Stimulated activated CD8-positive, alpha-beta memory T cell treated with anti-CD3 and anti-CD28 coated beads, Interleukin-15, amount 100 ng/mL, for 48 hours (primary cell): ENCODE data around the gene PCNT.

Source experiments
- DNase-seq, 2 donors: peaks; one replicate each; pipeline ENCODE4 v3.0.0-alpha.2; 2020; ENCODE audit warnings: low read depth in 2 of 2

PCNT gene

GRCh38 chr21:46478910-46479309, 155.0 kb downstream of the PCNT start:
- no peak for DNase-seq

DNA sequence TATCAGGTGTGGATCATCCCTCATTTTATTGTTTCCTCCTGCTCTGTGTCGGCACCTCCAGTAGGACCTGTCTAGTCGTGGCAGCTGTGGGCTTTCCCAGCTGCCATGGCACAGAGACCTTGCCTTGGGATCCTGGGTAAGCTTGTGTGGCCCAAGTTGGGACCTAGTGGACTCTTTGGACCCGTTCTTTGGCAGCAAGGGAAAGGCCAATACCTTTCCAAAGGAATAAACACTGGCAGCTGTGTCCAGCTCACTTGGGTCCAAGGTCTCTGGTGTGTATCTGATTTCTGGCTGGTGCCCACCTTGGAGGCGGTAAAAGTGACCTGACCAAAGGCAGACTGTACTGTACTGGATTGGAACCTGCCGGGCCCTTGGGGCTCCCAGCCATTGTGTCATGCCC, 156.5 kb downstream of the PCNT start:
- DNase-seq: no peak

GRCh38 chr21:46482225-46482845, 158.4 kb downstream of the PCNT start:
- no peak for DNase-seq

DNA sequence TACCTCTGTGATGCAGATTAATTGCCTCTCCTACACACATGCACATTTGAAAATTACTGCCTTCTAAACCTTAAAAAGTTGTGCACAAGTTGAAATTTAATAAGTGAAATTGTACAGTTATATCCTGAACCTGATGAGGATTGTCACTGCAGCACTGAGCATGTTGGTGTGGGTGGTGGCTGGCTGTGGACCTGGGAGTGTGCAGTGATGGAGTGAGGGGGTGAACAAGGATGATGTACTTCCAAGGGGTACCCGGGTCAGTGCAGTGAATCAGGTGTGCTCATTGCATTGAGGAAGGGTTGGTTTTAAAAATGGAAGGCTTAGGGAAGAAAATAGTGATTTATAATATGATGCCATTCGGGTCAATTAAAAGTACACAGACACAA, 158.9 kb downstream of the PCNT start:
- DNase-seq: no peak

DNA sequence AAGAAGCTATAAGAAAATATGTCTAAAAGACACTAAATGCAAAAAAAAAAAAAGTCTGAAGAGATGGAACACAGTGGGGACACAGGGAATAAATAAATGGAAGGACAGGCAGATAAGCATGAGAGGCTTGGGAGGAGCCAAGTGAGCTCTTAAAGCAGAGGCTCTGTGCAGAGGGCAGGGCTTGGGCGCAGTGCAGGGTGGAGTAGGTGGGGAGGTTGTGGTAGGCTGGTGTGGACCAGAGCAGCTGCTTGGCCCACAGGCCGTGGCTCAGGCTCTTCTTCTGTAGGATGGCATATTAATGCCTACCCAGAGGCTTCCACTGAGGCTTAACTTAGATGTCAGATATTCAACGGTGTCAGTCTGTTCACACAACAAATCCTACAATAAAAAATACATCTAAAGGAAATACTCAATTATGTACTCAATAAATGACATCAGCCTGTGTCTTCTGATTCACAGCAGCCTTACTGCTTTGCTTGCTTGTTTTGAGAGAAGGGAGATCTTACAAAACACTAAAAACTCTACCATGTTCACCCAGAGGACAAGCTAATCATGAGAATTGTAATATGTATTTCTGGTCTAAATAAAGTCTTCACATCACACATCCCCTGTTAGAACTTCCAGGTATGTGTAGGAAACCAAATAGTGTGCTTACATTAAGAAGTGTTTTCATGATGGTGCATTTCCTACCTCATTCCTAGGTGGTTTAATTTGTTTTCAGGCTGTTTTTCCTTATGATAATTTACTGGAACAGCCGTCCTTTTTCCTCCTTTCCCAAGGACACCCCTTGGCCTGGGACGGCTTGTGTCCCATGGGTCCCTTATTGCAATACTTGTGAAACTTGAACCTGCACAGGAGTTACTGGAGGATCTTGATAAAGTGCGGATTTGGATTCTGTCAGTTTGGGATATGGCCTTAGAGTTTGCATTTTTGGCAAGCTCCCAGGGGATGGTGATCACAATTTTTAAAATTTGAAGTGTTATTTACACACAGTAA, 159.6 kb downstream of the PCNT start:
- no peak for DNase-seq

- no peak for DNase-seq
Observed at GRCh38 chr21:46486481-46487126, 162.6 kb downstream of the PCNT start.

GRCh38 chr21:46489162-46489663, 165.3 kb downstream of the PCNT start:
- no peak for DNase-seq

DNA sequence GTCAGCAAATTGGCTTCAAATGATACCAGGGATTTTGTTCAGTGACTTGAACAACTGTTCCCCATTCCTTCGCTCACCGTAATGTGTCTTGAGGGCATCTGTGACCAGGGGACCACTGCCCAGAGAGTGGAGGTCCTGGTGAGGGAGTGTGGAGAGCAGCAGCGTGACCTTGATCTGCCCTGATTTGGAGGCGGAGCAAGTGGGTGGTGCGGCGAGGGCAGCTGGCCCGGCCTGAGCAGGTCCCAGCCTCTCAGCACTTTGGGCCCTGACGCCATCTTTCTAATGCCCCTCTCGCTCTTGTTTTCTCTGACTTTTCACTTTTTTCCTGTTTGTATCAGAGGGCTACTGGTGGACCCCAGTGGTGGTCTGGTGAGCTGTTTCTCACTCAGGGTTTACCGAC, 165.8 kb downstream of the PCNT start:
- DNase-seq: no peak

GRCh38 chr21:46491553-46491952, 167.6 kb downstream of the PCNT start:
- no peak for DNase-seq

GRCh38 chr21:46492851-46493250, 168.9 kb downstream of the PCNT start:
- no peak for DNase-seq

DNA sequence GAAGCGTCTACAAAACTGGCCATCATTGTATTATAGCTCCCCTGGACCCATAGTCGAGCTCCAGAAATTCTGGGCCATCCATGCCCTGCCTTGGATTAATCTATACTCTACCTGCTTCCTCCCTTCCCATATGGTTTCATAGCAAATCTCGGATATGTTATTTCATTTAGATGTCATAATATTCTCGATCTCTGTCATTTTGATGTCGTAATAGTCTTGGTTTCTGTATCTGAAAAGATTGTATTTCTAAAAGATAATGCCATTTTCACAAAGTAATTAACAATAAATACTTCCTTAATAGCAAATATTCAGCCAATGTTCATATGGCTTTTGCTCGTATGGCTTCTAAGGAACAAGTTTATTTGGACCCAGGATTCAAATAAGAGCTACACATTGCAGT, 169.9 kb downstream of the PCNT start:
- no peak for DNase-seq
